OCI-LY3 (cell line): ENCODE data around the gene CRYBG3.

Experiments
- EZH2phosphoT487 ChIP-seq: fragments of 200-600 bp; shearing (Covaris generic); IDR thresholded peaks from 2 replicates; pipeline ENCODE4 v1.6.1; 2018; ENCODE audit warnings: antibody characterized with exemption, mixed run types, low read depth
- TF ChIP-seq, protein P1 (sequence below): fragments of 200-600, 300-600 bp; sonication (generic); IDR thresholded peaks from 2 replicates; pipeline ENCODE4 v1.5.1; 2014; ENCODE audit warnings: antibody characterized with exemption, low read length, low read depth

- TF ChIP-seq, protein P1, sequence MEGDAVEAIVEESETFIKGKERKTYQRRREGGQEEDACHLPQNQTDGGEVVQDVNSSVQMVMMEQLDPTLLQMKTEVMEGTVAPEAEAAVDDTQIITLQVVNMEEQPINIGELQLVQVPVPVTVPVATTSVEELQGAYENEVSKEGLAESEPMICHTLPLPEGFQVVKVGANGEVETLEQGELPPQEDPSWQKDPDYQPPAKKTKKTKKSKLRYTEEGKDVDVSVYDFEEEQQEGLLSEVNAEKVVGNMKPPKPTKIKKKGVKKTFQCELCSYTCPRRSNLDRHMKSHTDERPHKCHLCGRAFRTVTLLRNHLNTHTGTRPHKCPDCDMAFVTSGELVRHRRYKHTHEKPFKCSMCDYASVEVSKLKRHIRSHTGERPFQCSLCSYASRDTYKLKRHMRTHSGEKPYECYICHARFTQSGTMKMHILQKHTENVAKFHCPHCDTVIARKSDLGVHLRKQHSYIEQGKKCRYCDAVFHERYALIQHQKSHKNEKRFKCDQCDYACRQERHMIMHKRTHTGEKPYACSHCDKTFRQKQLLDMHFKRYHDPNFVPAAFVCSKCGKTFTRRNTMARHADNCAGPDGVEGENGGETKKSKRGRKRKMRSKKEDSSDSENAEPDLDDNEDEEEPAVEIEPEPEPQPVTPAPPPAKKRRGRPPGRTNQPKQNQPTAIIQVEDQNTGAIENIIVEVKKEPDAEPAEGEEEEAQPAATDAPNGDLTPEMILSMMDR, result no peak
- no peak for TF ChIP-seq EZH2phosphoT487
These were observed 8.8 kb downstream of the CRYBG3 start for GRCh38 chr3:97830638-97831037.
